RWPE2 (cell line): ENCODE results near the gene EIF4G1.

Experiments used
- ATAC-seq: fragments of 200-7000 bp; cut with Tn5 transposase; 3 replicates; pipeline ENCODE4 v1.9.1; 2021; ENCODE audit warnings: low read depth
- DNase-seq: peaks from one replicate; pipeline ENCODE4 v3.0.0-alpha.2; 2020; ENCODE audit warnings: low spot score
- H3K27ac ChIP-seq: fragments of 450-650 bp; 2 replicates; pipeline ENCODE4 v1.5.1; 2017; ENCODE audit warnings: mild to moderate bottlenecking; ENCODE audit not compliant: poor library complexity, severe bottlenecking
- H3K27me3 ChIP-seq: fragments of 250-450 bp; sonication (Bioruptor Pico); 2 replicates; pipeline ENCODE4 v1.5.1; 2021; ENCODE audit warnings: mild to moderate bottlenecking, moderate library complexity; ENCODE audit not compliant: insufficient read depth, poor library complexity, severe bottlenecking
- H3K36me3 ChIP-seq: fragments of 250-450 bp; sonication (Bioruptor Pico); 2 replicates; pipeline ENCODE4 v1.5.1; 2020; ENCODE audit warnings: low read depth, mild to moderate bottlenecking, moderate library complexity
- H3K4me1 ChIP-seq: fragments of 250-450 bp; sonication (Bioruptor Pico); 2 replicates; pipeline ENCODE4 v1.5.1; 2021; ENCODE audit warnings: mild to moderate bottlenecking, moderate library complexity; ENCODE audit not compliant: insufficient read depth, poor library complexity, severe bottlenecking
- H3K4me3 ChIP-seq: fragments of 250-450 bp; sonication (Bioruptor Pico); 2 replicates; pipeline ENCODE4 v1.5.1; 2021; ENCODE audit warnings: mild to moderate bottlenecking, moderate library complexity; ENCODE audit not compliant: severe bottlenecking
- H3K9me3 ChIP-seq: fragments of 250-450 bp; sonication (Bioruptor Pico); 2 replicates; pipeline ENCODE4 v1.5.1; 2021; ENCODE audit warnings: mild to moderate bottlenecking, moderate library complexity; ENCODE audit not compliant: severe bottlenecking
- CTCF ChIP-seq: fragments of 450-650 bp; IDR thresholded peaks from one replicate; pipeline ENCODE4 v1.5.1; 2017; ENCODE audit warnings: mild to moderate bottlenecking, moderate library complexity; ENCODE audit not compliant: poor library complexity, severe bottlenecking

EIF4G1 gene

DNA sequence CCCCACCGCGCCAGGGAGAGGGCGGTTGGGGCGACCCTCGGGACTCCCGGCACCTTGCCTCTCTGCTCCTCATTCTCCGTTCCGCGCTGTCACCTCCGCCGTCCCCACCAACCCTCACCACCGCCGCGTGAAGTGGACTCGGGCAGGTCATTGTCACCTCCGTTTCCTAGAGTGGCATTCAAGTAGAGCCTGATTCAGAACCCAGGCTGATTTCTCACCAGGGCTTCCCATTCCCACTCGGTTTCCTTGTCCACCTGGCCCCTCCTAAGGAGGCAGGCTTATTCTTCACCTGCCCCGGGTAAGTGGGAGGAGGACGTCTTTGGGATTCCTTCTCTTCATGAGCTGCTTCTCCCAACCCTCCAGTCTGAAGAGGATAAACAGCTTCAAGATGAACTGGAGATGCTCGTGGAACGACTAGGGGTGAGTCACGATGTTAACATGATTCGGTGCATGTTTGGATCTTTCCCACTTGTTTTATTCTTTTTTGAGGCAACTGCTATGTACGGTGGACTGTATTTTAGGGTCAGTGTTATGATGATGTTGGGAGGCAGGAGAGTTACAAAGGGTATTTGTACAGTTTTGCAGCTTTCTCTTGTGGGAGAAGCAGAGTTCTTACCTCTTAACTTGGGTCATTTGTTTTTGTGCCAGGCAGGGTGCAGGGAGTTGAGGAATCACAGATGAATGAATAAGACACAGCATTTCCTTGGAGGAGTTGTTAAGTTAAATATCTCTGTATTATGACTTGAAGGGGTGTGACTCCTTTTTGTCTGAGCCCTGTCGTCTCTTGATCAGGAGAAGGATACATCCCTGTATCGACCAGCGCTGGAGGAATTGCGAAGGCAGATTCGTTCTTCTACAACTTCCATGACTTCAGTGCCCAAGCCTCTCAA, 14.7 kb upstream of the EIF4G1 start:
- TF ChIP-seq CTCF, result no peak
- ATAC-seq (peak; percentile 16), DNase-seq (no peak)
- Histone ChIP-seq H3K27ac (peak overlapping the region; percentile 95), H3K27me3 (no peaks in the 10 kb centered on the region), H3K4me3 (peak overlapping the region; percentile 69), H3K9me3 (no peaks in the 10 kb centered on the region), H3K4me1 (peaks cover 6% of the 10 kb centered on the region), H3K36me3 (peaks cover 47% of the 10 kb centered on the region)

- no peak for DNase-seq
- Histone ChIP-seq H3K4me1 (peaks cover 6% of the 10 kb centered on the region), H3K27ac (peak overlapping the region; percentile 95), H3K27me3 (no peaks in the 10 kb centered on the region), H3K36me3 (peaks cover 53% of the 10 kb centered on the region), H3K4me3 (peak overlapping the region; percentile 69), H3K9me3 (no peaks in the 10 kb centered on the region)
- ATAC-seq, result peak; percentile 61
- TF ChIP-seq CTCF, result no peak
These were observed 14.1 kb upstream of the EIF4G1 start for GRCh38 chr3:184300378-184300720.

- peak; percentile 50; the same call in 1 of the 3 replicates for ATAC-seq
- TF ChIP-seq CTCF, result peak; percentile 55
- H3K4me1 ChIP-seq, result peaks cover 4% of the 10 kb centered on the region
- no peaks in the 10 kb centered on the region for H3K27me3 ChIP-seq
- H3K27ac ChIP-seq, result no peak overlapping the region
- H3K36me3 ChIP-seq, result peaks cover 93% of the 10 kb centered on the region
- DNase-seq, result no peak
- H3K9me3 ChIP-seq, result no peaks in the 10 kb centered on the region
- no peak overlapping the region for H3K4me3 ChIP-seq
These were observed 8.8 kb upstream of the EIF4G1 start for GRCh38 chr3:184305577-184305976.

GRCh38 chr3:184306341-184306972, 7.9 kb upstream of the EIF4G1 start:
- peaks cover 84% of the 10 kb centered on the region for H3K36me3 ChIP-seq
- no peaks in the 10 kb centered on the region for H3K27me3 ChIP-seq
- ATAC-seq, result no peak
- no peaks in the 10 kb centered on the region for H3K9me3 ChIP-seq
- no peak for TF ChIP-seq CTCF
- no peak overlapping the region for H3K27ac ChIP-seq
- DNase-seq, result no peak
- no peaks in the 10 kb centered on the region for H3K4me1 ChIP-seq
- H3K4me3 ChIP-seq, result no peak overlapping the region
